WTC11 (cell line): ENCODE data around the gene MID2. TPM values are rescaled to one million over a fixed set of nuclear protein-coding genes. Genes with fewer than 3 reads are reported as not detected.
"Not testable (repeated sequence)": the region's sequence is repeated elsewhere in the genome, so short reads cannot be mapped to it uniquely, and the experiment has no call there.

Experiments used
- ATAC-seq: fragments of 200-7000 bp; cut with Tn5 transposase; 2 replicates; pipeline ENCODE4 v1.10.0; 2021; ENCODE audit warnings: mild to moderate bottlenecking, moderate library complexity
- CTCF ChIA-PET: fragments of 300-600 bp; sonication (Branson Sonifier 250); formaldehyde crosslinking; loops from one replicate; lab custom pipeline; 2021; ENCODE audit warnings: antibody characterized with exemption; lab: Charles Lee
- POLR2A ChIA-PET: fragments of 350-600 bp; sonication (Branson Sonifier 250); formaldehyde crosslinking; loops from one replicate; lab custom pipeline; 2021; ENCODE audit warnings: antibody characterized with exemption; lab: Charles Lee
- DNase-seq: peaks from one replicate; pipeline ENCODE4 v3.0.0; 2021; ENCODE audit warnings: low spot score
- H3K27ac Mint-ChIP-seq: 2 replicates; pipeline ENCODE4 v1.8.0; 2021; ENCODE audit warnings: mixed read lengths
- H3K27me3 Mint-ChIP-seq: 2 replicates; pipeline ENCODE4 v1.8.0; 2021; ENCODE audit warnings: low read depth, mild to moderate bottlenecking, moderate library complexity, mixed read lengths
- H3K36me3 Mint-ChIP-seq: 2 replicates; pipeline ENCODE4 v1.8.0; 2021; ENCODE audit warnings: mixed read lengths
- H3K4me1 Mint-ChIP-seq: 2 replicates; pipeline ENCODE4 v1.8.0; 2022; ENCODE audit warnings: mixed read lengths
- H3K4me3 Mint-ChIP-seq: 2 replicates; pipeline ENCODE4 v1.8.0; 2021; ENCODE audit warnings: mild to moderate bottlenecking, moderate library complexity, mixed read lengths
- H3K9me3 Mint-ChIP-seq: 2 replicates; pipeline ENCODE4 v1.8.0; 2021; ENCODE audit warnings: mixed read lengths
- CREB1 ChIP-seq: sonication (generic); formaldehyde crosslinking; IDR thresholded peaks from 2 replicates; pipeline ENCODE4 v1.8.0; 2023; ENCODE audit warnings: mild to moderate bottlenecking, missing genetic modification reagents
- GABPB1 ChIP-seq: sonication (generic); formaldehyde crosslinking; IDR thresholded peaks from 2 replicates; pipeline ENCODE4 v1.8.1; 2023; ENCODE audit warnings: mild to moderate bottlenecking, missing genetic modification reagents
- GTF2I ChIP-seq: fragments of 250-450 bp; sonication (Bioruptor Pico); conservative IDR thresholded peaks from 2 replicates; pipeline ENCODE4 v1.4.0; 2021; ENCODE audit warnings: mild to moderate bottlenecking
- NFATC4 ChIP-seq: fragments of 250-450 bp; sonication (Bioruptor Pico); IDR thresholded peaks from 2 replicates; pipeline ENCODE4 v1.9.0; 2021; ENCODE audit warnings: mild to moderate bottlenecking
- NR3C1 ChIP-seq: sonication (generic); formaldehyde crosslinking; conservative IDR thresholded peaks from 2 replicates; pipeline ENCODE4 v1.8.1; 2023; ENCODE audit warnings: low read depth, mild to moderate bottlenecking, missing genetic modification reagents
- RORB ChIP-seq: fragments of 250-450 bp; sonication (Bioruptor Pico); IDR thresholded peaks from 2 replicates; pipeline ENCODE4 v1.9.0; 2021; ENCODE audit warnings: mild to moderate bottlenecking
- SP1 ChIP-seq: sonication (generic); formaldehyde crosslinking; conservative IDR thresholded peaks from 2 replicates; pipeline ENCODE4 v1.8.1; 2022; ENCODE audit warnings: missing genetic modification reagents
- ZBTB21 ChIP-seq: sonication (generic); formaldehyde crosslinking; IDR thresholded peaks from 2 replicates; pipeline ENCODE4 v1.8.1; 2023; ENCODE audit warnings: mild to moderate bottlenecking, missing genetic modification reagents, borderline replicate concordance
- ZNF232 ChIP-seq: sonication (generic); formaldehyde crosslinking; IDR thresholded peaks from 2 replicates; pipeline ENCODE4 v1.8.0; 2022; ENCODE audit warnings: mild to moderate bottlenecking, missing genetic modification reagents
- total RNA-seq: library from RNA; stranded (reverse); gene quantifications from 3 replicates; pipeline ENCODE4 v1.2.3, GENCODE V29; 2021
- TF ChIP-seq, protein P1 (sequence below): sonication (generic); formaldehyde crosslinking; IDR thresholded peaks from 2 replicates; pipeline ENCODE4 v1.8.0; 2022; ENCODE audit warnings: missing genetic modification reagents
- TF ChIP-seq, protein P2 (sequence below): sonication (generic); formaldehyde crosslinking; IDR thresholded peaks from 2 replicates; pipeline ENCODE4 v1.8.0; 2022; ENCODE audit warnings: mild to moderate bottlenecking, missing genetic modification reagents
- TF ChIP-seq, protein P3 (sequence below): sonication (generic); formaldehyde crosslinking; IDR thresholded peaks from 2 replicates; pipeline ENCODE4 v1.8.0; 2023; ENCODE audit warnings: missing genetic modification reagents
- TF ChIP-seq, protein P4 (sequence below): sonication (generic); formaldehyde crosslinking; conservative IDR thresholded peaks from 2 replicates; pipeline ENCODE4 v1.8.1; 2022; ENCODE audit warnings: mild to moderate bottlenecking, missing genetic modification reagents
- TF ChIP-seq, protein P5 (sequence below): sonication (generic); formaldehyde crosslinking; IDR thresholded peaks from 2 replicates; pipeline ENCODE4 v1.8.1; 2023; ENCODE audit warnings: mild to moderate bottlenecking, missing genetic modification reagents
- TF ChIP-seq, protein P6 (sequence below): fragments of 250-450 bp; sonication (Bioruptor Pico); IDR thresholded peaks from 2 replicates; pipeline ENCODE4 v1.8.0; 2021; ENCODE audit warnings: mild to moderate bottlenecking
- TF ChIP-seq, protein P7 (sequence below): sonication (generic); formaldehyde crosslinking; IDR thresholded peaks from 2 replicates; pipeline ENCODE4 v1.8.0; 2023; ENCODE audit warnings: mild to moderate bottlenecking, missing genetic modification reagents
- TF ChIP-seq, protein P8 (sequence below): sonication (generic); formaldehyde crosslinking; IDR thresholded peaks from 2 replicates; pipeline ENCODE4 v1.8.0; 2022; ENCODE audit warnings: mild to moderate bottlenecking, missing genetic modification reagents
- TF ChIP-seq, protein P9 (sequence below): fragments of 250-450 bp; sonication (Bioruptor Pico); IDR thresholded peaks from 2 replicates; pipeline ENCODE4 v1.9.0; 2021; ENCODE audit warnings: mild to moderate bottlenecking

Gene MID2
- total RNA-seq, 1 experiment from 2014 or later, result 6.4 TPM

DNA sequence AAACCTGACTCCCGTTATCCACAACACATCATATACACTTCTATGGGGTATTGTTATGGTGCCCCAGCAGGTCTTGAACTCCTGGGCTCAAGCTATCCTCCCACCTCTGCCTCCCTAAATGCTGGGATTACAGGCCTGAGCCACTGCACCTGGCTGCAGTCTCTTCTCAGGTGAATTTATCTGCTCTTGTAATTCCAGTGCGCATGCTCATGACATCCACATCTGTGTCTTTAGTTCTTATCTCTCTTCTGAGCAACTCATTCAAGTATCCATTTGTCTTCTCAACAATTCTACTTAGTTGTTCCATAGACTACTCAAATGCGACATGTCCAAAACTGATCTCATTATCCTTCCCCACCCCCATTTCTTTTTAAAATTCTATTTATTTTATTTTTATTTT is 20.5 kb upstream of the MID2 start (continued):
- TF ChIP-seq, protein P1, sequence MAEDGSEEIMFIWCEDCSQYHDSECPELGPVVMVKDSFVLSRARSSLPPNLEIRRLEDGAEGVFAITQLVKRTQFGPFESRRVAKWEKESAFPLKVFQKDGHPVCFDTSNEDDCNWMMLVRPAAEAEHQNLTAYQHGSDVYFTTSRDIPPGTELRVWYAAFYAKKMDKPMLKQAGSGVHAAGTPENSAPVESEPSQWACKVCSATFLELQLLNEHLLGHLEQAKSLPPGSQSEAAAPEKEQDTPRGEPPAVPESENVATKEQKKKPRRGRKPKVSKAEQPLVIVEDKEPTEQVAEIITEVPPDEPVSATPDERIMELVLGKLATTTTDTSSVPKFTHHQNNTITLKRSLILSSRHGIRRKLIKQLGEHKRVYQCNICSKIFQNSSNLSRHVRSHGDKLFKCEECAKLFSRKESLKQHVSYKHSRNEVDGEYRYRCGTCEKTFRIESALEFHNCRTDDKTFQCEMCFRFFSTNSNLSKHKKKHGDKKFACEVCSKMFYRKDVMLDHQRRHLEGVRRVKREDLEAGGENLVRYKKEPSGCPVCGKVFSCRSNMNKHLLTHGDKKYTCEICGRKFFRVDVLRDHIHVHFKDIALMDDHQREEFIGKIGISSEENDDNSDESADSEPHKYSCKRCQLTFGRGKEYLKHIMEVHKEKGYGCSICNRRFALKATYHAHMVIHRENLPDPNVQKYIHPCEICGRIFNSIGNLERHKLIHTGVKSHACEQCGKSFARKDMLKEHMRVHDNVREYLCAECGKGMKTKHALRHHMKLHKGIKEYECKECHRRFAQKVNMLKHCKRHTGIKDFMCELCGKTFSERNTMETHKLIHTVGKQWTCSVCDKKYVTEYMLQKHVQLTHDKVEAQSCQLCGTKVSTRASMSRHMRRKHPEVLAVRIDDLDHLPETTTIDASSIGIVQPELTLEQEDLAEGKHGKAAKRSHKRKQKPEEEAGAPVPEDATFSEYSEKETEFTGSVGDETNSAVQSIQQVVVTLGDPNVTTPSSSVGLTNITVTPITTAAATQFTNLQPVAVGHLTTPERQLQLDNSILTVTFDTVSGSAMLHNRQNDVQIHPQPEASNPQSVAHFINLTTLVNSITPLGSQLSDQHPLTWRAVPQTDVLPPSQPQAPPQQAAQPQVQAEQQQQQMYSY (CRISPR knock-in tag), result no peak
- TF ChIP-seq NR3C1 (CRISPR knock-in tag) (no peak), RORB (no peak), ZBTB21 (CRISPR knock-in tag) (no peak)
- TF ChIP-seq, protein P2, sequence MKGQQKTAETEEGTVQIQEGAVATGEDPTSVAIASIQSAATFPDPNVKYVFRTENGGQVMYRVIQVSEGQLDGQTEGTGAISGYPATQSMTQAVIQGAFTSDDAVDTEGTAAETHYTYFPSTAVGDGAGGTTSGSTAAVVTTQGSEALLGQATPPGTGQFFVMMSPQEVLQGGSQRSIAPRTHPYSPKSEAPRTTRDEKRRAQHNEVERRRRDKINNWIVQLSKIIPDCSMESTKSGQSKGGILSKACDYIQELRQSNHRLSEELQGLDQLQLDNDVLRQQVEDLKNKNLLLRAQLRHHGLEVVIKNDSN, result no peak

DNA sequence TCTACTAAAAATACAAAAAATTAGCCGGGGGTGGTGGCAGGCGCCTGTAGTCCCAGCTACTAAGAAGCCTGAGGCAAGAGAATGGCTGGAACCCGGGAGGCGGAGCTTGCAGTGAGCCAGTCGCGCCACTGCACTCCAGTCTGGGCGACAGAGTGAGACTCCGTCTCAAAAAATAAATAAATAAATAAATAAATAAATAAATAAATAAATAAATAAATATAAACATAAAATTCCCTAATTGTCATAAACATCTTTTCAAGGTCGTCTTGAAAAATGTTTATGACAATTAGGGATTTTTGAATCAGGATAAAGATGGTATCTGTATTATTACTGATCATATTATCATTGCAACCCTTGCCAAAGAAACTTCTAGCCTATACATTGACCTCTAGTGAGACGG is 15.6 kb upstream of the MID2 start:
- CTCF ChIA-PET, DNase-seq, ATAC-seq, H3K4me3 Mint-ChIP-seq, H3K36me3 Mint-ChIP-seq, H3K27me3 Mint-ChIP-seq, H3K27ac Mint-ChIP-seq, POLR2A ChIA-PET, H3K4me1 Mint-ChIP-seq, H3K9me3 Mint-ChIP-seq: not testable (repeated sequence)

DNA sequence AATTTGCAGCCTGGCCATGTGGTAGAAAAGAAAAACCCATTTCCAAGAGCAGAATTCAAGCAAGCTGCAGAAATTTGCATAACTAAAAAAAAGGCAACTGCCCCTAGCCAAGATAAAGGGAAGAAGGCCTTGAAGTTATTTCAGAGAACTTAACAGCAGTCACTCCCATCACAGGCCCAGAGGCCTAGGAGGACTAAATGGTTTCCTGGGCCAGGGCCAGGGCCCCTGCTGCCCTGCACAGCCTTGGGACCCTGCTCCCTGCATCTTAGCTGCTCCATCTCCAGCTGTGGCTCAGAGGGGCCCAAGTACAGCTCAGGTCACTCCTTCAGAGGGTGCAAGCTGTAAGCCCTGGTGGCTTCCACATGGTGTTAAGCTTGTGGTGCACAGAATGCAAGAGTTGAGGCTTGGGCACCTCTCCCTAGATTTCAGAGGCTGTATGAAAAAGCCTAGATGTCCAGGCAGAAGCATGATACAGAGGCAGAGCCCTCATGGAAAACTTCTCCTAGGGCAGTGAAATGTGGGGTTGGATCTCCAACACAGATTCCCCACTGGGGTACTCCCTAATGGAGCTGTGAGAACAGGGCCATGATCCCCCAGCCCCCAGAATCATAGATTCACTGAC is 6.7 kb upstream of the MID2 start:
- DNase-seq, result no peak
- Mint-ChIP-seq H3K27ac (no peak overlapping the region), H3K36me3 (peaks cover 3% of the 10 kb centered on the region; the same call in 1 of the 2 replicates), H3K4me3 (no peak overlapping the region), H3K9me3 (peaks cover 11% of the 10 kb centered on the region), H3K4me1 (no peaks in the 10 kb centered on the region), H3K27me3 (peaks cover 8% of the 10 kb centered on the region)
- no peak for ATAC-seq
- POLR2A ChIA-PET, result no interaction called here
- CTCF ChIA-PET, result no interaction called here
- TF ChIP-seq GABPB1 (CRISPR knock-in tag) (no peak), CREB1 (CRISPR knock-in tag) (no peak), NFATC4 (CRISPR knock-in tag) (no peak), ZNF232 (CRISPR knock-in tag) (no peak), GTF2I (CRISPR knock-in tag) (no peak), SP1 (no peak)
- TF ChIP-seq, protein P3, sequence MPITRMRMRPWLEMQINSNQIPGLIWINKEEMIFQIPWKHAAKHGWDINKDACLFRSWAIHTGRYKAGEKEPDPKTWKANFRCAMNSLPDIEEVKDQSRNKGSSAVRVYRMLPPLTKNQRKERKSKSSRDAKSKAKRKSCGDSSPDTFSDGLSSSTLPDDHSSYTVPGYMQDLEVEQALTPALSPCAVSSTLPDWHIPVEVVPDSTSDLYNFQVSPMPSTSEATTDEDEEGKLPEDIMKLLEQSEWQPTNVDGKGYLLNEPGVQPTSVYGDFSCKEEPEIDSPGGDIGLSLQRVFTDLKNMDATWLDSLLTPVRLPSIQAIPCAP, result no peak
- TF ChIP-seq, protein P4, sequence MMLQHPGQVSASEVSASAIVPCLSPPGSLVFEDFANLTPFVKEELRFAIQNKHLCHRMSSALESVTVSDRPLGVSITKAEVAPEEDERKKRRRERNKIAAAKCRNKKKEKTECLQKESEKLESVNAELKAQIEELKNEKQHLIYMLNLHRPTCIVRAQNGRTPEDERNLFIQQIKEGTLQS (CRISPR knock-in tag), result no peak
- TF ChIP-seq, protein P5, sequence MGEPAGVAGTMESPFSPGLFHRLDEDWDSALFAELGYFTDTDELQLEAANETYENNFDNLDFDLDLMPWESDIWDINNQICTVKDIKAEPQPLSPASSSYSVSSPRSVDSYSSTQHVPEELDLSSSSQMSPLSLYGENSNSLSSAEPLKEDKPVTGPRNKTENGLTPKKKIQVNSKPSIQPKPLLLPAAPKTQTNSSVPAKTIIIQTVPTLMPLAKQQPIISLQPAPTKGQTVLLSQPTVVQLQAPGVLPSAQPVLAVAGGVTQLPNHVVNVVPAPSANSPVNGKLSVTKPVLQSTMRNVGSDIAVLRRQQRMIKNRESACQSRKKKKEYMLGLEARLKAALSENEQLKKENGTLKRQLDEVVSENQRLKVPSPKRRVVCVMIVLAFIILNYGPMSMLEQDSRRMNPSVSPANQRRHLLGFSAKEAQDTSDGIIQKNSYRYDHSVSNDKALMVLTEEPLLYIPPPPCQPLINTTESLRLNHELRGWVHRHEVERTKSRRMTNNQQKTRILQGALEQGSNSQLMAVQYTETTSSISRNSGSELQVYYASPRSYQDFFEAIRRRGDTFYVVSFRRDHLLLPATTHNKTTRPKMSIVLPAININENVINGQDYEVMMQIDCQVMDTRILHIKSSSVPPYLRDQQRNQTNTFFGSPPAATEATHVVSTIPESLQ (CRISPR knock-in tag), result no peak
- TF ChIP-seq, protein P2, result no peak
- TF ChIP-seq, protein P6, sequence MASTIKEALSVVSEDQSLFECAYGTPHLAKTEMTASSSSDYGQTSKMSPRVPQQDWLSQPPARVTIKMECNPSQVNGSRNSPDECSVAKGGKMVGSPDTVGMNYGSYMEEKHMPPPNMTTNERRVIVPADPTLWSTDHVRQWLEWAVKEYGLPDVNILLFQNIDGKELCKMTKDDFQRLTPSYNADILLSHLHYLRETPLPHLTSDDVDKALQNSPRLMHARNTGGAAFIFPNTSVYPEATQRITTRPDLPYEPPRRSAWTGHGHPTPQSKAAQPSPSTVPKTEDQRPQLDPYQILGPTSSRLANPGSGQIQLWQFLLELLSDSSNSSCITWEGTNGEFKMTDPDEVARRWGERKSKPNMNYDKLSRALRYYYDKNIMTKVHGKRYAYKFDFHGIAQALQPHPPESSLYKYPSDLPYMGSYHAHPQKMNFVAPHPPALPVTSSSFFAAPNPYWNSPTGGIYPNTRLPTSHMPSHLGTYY (CRISPR knock-in tag), result no peak
- TF ChIP-seq, protein P7, sequence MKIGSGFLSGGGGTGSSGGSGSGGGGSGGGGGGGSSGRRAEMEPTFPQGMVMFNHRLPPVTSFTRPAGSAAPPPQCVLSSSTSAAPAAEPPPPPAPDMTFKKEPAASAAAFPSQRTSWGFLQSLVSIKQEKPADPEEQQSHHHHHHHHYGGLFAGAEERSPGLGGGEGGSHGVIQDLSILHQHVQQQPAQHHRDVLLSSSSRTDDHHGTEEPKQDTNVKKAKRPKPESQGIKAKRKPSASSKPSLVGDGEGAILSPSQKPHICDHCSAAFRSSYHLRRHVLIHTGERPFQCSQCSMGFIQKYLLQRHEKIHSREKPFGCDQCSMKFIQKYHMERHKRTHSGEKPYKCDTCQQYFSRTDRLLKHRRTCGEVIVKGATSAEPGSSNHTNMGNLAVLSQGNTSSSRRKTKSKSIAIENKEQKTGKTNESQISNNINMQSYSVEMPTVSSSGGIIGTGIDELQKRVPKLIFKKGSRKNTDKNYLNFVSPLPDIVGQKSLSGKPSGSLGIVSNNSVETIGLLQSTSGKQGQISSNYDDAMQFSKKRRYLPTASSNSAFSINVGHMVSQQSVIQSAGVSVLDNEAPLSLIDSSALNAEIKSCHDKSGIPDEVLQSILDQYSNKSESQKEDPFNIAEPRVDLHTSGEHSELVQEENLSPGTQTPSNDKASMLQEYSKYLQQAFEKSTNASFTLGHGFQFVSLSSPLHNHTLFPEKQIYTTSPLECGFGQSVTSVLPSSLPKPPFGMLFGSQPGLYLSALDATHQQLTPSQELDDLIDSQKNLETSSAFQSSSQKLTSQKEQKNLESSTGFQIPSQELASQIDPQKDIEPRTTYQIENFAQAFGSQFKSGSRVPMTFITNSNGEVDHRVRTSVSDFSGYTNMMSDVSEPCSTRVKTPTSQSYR (CRISPR knock-in tag), result no peak
- TF ChIP-seq, protein P8, sequence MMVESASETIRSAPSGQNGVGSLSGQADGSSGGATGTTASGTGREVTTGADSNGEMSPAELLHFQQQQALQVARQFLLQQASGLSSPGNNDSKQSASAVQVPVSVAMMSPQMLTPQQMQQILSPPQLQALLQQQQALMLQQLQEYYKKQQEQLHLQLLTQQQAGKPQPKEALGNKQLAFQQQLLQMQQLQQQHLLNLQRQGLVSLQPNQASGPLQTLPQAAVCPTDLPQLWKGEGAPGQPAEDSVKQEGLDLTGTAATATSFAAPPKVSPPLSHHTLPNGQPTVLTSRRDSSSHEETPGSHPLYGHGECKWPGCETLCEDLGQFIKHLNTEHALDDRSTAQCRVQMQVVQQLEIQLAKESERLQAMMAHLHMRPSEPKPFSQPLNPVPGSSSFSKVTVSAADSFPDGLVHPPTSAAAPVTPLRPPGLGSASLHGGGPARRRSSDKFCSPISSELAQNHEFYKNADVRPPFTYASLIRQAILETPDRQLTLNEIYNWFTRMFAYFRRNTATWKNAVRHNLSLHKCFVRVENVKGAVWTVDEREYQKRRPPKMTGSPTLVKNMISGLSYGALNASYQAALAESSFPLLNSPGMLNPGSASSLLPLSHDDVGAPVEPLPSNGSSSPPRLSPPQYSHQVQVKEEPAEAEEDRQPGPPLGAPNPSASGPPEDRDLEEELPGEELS (CRISPR knock-in tag), result no peak
- TF ChIP-seq, protein P9, sequence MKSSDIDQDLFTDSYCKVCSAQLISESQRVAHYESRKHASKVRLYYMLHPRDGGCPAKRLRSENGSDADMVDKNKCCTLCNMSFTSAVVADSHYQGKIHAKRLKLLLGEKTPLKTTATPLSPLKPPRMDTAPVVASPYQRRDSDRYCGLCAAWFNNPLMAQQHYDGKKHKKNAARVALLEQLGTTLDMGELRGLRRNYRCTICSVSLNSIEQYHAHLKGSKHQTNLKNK, result no peak
